ENCODE data around the gene AKAP9.

DNA sequence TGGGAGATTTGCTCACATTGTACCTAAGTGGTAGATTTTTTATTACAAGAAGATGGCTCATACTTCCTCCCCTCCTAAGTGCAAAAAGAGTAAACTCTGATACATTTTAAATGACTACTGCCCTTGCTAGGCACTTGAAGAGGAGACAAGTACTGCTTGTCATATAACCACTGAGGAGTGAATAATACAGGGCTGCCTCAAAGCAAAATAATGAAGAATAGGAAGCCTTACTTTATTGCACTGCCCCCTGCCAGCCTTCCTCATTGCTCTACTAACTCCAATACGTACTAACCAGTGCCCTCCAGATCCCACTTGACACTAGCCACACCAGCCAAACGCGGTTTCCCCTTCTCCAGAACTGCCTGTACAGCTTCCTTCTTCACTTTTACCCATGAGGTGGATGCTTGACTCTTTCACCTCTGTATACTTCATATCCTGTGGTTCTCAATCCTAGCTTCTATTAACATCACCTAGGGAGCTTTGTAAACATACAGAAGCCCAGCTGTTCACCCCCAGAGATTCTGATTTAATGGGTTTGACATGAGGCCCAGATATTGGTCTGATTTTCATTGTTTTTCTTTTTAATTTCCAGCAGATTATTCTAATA is 48.5 kb upstream of the AKAP9 start:
- TF ChIP-seq, protein P1, sequence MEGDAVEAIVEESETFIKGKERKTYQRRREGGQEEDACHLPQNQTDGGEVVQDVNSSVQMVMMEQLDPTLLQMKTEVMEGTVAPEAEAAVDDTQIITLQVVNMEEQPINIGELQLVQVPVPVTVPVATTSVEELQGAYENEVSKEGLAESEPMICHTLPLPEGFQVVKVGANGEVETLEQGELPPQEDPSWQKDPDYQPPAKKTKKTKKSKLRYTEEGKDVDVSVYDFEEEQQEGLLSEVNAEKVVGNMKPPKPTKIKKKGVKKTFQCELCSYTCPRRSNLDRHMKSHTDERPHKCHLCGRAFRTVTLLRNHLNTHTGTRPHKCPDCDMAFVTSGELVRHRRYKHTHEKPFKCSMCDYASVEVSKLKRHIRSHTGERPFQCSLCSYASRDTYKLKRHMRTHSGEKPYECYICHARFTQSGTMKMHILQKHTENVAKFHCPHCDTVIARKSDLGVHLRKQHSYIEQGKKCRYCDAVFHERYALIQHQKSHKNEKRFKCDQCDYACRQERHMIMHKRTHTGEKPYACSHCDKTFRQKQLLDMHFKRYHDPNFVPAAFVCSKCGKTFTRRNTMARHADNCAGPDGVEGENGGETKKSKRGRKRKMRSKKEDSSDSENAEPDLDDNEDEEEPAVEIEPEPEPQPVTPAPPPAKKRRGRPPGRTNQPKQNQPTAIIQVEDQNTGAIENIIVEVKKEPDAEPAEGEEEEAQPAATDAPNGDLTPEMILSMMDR (IDR thresholded peaks at IDR 0.05), result no peak
- TF ChIP-seq POLR2A (IDR thresholded peaks at IDR 0.05), result no peak
